ENCODE results near the gene IFI6. TPM values are rescaled to one million over a fixed set of nuclear protein-coding genes. Genes with fewer than 3 reads are reported as not detected.
A peak's percentile ranks its signal among the peaks of the same experiment; 100 is the strongest.

IFI6 gene
- total RNA-seq, 1 donor = 56.1 TPM

- DNase-seq (ENCODE audit: low read depth) = peak; percentile 55
- peak overlapping the region; percentile 56 for H3K4me3 ChIP-seq (ENCODE audit: low read depth, low read length)
- peak; percentile 60 for TF ChIP-seq CTCF (IDR thresholded peaks at IDR 0.05; ENCODE audit: insufficient read depth, low read depth, low read length)
These were observed 2.9 kb downstream of the IFI6 start for GRCh38 chr1:27668808-27669723.

DNA sequence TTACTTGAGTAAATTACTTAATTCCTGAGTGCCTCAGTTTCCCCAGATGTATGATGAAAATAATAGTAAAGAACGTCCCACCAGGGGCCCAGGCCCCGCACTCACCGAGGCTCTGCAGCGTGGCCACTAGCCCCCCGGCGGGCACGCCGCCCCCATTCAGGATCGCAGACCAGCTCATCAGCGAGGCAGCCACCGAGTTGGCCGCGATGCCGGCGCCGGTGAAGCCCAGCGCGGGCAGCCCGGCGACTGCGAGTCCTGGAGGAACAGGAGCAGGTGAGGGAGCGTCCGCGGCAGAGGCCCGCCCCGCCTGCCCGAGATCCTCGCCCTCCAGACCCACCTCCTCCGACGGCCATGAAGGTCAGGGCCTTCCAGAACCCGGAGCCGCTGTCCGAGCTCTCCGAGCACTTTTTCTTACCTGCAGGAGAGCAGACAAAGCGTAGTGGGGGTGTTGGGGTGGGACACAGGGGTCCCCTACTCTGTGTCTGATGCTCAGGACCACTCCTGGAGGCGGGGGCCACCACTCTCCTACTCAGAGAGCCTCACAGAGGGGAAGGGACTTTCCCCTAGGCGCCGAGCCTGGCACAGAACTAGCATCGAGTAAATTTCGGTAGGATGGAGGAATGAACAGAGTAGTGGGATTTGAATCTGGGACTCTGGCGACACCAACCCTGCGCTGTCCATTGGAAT, 3.7 kb downstream of the IFI6 start:
- H3K4me3 ChIP-seq (ENCODE audit: low read depth, low read length) = no peak overlapping the region
- TF ChIP-seq CTCF (IDR thresholded peaks at IDR 0.05; ENCODE audit: insufficient read depth, low read depth, low read length) = no peak
- DNase-seq (ENCODE audit: low read depth) = no peak

GRCh38 chr1:27666791-27667254, 5.2 kb downstream of the IFI6 start:
- no peak for TF ChIP-seq CTCF (IDR thresholded peaks at IDR 0.05; ENCODE audit: insufficient read depth, low read depth, low read length)
- H3K4me3 ChIP-seq (ENCODE audit: low read depth, low read length) = no peak overlapping the region
- DNase-seq (ENCODE audit: low read depth) = no peak

DNA sequence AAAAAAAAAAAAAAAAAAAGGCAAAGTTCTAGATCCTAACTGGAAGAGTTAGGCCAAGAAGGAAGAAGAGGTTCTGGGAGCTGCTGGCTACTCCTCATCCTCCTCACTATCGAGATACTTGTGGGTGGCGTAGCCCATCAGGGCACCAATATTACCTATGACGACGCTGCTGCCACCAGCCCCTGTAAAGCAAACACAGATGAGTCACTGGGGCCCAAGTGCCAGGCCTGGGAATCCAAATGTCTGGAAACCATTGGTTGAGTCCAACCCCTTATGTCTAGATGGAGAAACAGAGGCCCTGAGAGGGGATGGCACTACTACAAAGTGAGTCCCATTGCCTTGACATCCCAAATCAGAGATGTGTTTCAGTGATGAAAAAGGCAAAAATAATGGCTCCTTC, 5.7 kb downstream of the IFI6 start:
- no peak overlapping the region for H3K4me3 ChIP-seq (ENCODE audit: low read depth, low read length)
- DNase-seq (ENCODE audit: low read depth) = no peak
- TF ChIP-seq CTCF (IDR thresholded peaks at IDR 0.05; ENCODE audit: insufficient read depth, low read depth, low read length) = no peak

DNA sequence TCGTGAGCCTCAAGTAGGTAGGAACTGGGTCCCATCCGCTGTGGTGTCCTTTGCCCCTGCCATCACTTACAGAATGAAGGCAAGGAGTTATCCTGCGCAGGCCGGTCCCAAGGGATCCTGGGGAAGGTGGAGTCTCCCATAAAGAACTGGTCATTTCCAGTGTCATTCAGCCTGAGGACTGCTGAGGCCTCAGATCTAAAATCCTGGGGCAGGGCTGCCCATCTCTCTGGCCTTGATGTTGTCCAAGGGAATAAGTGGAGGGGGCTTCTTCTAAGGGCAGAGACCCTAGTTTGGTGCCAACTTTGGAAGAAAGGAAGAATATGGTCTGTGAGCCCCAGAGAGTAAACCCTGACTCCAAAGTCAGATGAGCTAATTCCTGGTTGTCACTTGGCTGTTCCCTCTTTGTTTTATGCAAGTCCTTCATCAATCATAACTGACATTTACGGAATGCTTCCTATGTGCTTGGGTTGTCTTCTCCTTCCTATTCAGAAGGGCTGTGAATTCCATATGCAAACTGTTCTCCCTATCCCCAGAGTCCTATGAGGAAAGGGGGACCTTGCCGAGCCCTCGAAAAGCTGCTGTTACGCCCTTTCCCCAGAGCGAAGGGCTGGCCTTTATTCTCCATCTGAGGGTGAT, 6.9 kb downstream of the IFI6 start:
- no peak for TF ChIP-seq CTCF (IDR thresholded peaks at IDR 0.05; ENCODE audit: insufficient read depth, low read depth, low read length)
- no peak overlapping the region for H3K4me3 ChIP-seq (ENCODE audit: low read depth, low read length)
- DNase-seq (ENCODE audit: low read depth) = no peak

DNA sequence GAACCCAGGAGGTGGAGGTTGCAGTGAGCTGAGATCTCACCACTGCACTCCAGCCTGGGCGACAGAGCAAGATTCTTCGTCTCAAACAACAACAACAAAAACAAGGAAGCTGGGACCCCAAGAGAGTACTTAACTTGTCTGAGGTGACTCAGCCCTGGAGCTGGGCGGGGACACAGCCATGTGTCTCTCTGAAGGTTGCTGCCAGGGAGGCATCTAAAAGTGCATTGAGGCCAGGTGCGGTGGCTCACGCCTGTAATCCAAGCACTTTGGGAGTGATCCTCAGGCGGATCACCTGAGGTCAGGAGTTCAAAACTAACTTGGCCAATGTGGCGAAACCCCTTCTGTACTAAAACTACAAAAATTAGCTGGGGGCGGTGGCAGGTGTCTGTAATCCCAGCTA, 7.7 kb downstream of the IFI6 start:
- TF ChIP-seq CTCF (IDR thresholded peaks at IDR 0.05; ENCODE audit: insufficient read depth, low read depth, low read length) = no peak
- DNase-seq (ENCODE audit: low read depth) = no peak
- no peak overlapping the region for H3K4me3 ChIP-seq (ENCODE audit: low read depth, low read length)

Measured in fibroblast of villous mesenchyme (primary cell).